PFSK-1 (cell line): ENCODE measurements around the gene HIVEP1.

Source experiments
- FOXP2 ChIP-seq: optimal IDR thresholded peaks from 2 replicates; pipeline ENCODE3; 2011; ENCODE audit warnings: borderline replicate concordance, control low read depth, inconsistent platforms; ENCODE audit not compliant: insufficient read depth; ENCODE audit errors: extremely low read length, extremely low read depth
- POLR2AphosphoS5 ChIP-seq: IDR thresholded peaks from 2 replicates; pipeline ENCODE4 v1.6.1; 2012; ENCODE audit warnings: low read depth, mild to moderate bottlenecking, control low read depth, low read length, moderate library complexity
- REST ChIP-seq, 2 experiments: IDR thresholded peaks; 2 replicates each; pipeline versions ENCODE4 v1.6.1 to v1.8.0; 2011 to 2012; ENCODE audit warnings: low read depth in 2 of 2, low read length in 2 of 2, control low read depth in 1 of 2, inconsistent platforms in 1 of 2, mild to moderate bottlenecking in 1 of 2, moderate library complexity in 1 of 2; ENCODE audit not compliant: insufficient read depth in 1 of 2
- SIN3A ChIP-seq: IDR thresholded peaks from 2 replicates; pipeline ENCODE4 v1.6.1; 2012; ENCODE audit warnings: mild to moderate bottlenecking, low read length, moderate library complexity, borderline replicate concordance; ENCODE audit not compliant: insufficient read depth
- TAF1 ChIP-seq: IDR thresholded peaks from 2 replicates; pipeline ENCODE4 v1.6.1; 2012; ENCODE audit warnings: low read length, control low read depth, borderline replicate concordance; ENCODE audit not compliant: insufficient read depth

HIVEP1 gene

GRCh38 chr6:12101048-12101447 lies 88.9 kb downstream of the HIVEP1 start:
- TF ChIP-seq FOXP2 (no peak), TAF1 (no peak), POLR2AphosphoS5 (no peak), REST (IDR thresholded peaks at IDR 0.05; ENCODE audit: insufficient read depth in 1 of 2, low read depth in 2 of 2, low read length in 2 of 2) (no peak), SIN3A (no peak)

- no peak for TF ChIP-seq FOXP2
- TF ChIP-seq TAF1, result no peak
- no peak for TF ChIP-seq POLR2AphosphoS5
- TF ChIP-seq REST (IDR thresholded peaks at IDR 0.05; ENCODE audit: insufficient read depth in 1 of 2, low read depth in 2 of 2, low read length in 2 of 2), result no peak
- TF ChIP-seq SIN3A, result no peak
Observed at GRCh38 chr6:12101653-12102312, 89.7 kb downstream of the HIVEP1 start.

- TF ChIP-seq POLR2AphosphoS5, result no peak
- TF ChIP-seq TAF1, result no peak
- no peak for TF ChIP-seq SIN3A
- no peak for TF ChIP-seq FOXP2
Observed at GRCh38 chr6:12102350-12102749, 90.2 kb downstream of the HIVEP1 start.

GRCh38 chr6:12103158-12103557 lies 91.0 kb downstream of the HIVEP1 start:
- TF ChIP-seq FOXP2 (no peak), POLR2AphosphoS5 (no peak), TAF1 (no peak), SIN3A (no peak), REST (IDR thresholded peaks at IDR 0.05; ENCODE audit: insufficient read depth in 1 of 2, low read depth in 2 of 2, low read length in 2 of 2) (no peak)

- TF ChIP-seq REST (IDR thresholded peaks at IDR 0.05; ENCODE audit: insufficient read depth in 1 of 2, low read depth in 2 of 2, low read length in 2 of 2), result no peak
- no peak for TF ChIP-seq POLR2AphosphoS5
- TF ChIP-seq TAF1, result no peak
- no peak for TF ChIP-seq SIN3A
- no peak for TF ChIP-seq FOXP2
Observed at GRCh38 chr6:12105271-12105670, 93.2 kb downstream of the HIVEP1 start.
